HG03469 (cell line): ENCODE data around the gene KIF3B.
"Not testable (repeated sequence)": the region's sequence is repeated elsewhere in the genome, so short reads cannot be mapped to it uniquely, and the experiment has no call there.

ENCODE experiments used
- ATAC-seq: cut with Tn5 transposase; IDR thresholded peaks from one replicate; pipeline ENCODE4 v1.9.1; 2021; ENCODE audit warnings: mild to moderate bottlenecking, moderate library complexity, moderate number of reproducible peaks; ENCODE audit not compliant: unreplicated experiment

Gene KIF3B

DNA sequence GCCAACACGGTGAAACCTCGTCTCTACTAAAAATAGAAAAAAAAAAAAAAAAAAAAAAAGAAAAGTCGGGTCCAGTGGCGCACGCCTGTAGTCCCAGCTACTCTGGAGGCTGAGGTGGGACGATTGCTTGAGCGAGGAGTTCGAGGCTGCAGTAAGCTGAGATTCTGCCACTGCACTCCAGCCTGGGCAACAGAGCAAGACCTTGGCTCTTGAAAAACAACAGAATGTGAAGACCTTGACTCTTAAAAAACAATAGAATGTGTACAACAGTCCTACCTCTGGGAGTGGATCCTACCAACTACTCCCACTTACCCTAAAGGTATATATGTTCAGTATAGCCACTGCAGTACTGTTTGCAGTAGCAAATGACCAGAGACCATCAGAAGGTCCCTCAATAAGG, 15.1 kb downstream of the KIF3B start:
- no peak for ATAC-seq

DNA sequence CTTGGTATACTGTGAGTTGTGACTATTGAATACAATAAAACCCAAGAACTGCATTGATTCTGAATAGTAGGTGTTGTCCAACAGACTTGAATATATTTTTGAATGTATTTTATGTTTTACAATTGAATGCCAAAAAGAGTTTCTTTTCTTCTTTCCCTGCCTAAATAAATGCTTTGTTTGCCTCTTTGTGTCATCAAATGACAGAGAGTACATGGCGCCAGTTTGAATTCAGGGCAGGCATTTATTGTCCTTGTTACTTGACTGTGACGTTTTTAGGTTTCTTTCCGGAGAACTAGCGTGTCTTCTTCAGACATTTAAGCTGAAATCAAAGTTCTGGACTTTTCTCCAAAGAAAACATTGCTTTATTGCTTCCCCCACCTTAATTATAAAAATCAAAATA, 16.6 kb downstream of the KIF3B start:
- no peak for ATAC-seq

DNA sequence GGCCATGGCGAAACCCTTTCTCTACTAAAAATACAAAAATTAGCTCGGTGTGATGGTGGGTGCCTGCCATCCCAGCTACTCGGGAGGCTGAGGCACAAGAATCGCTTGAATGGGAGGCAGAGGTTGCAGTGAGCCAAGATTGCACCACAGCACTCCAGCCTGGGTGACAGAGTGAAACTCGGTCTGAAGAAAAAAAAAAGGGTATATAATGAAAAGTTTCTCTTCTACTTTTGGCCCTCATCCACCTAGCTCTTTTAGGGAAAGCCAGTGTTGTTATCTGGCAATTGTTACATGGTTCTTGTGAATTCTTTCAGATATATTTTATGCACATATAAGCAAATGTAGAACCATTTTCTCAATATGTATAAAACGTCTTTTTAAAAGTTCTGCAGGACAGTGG, 19.0 kb downstream of the KIF3B start:
- no peak for ATAC-seq

DNA sequence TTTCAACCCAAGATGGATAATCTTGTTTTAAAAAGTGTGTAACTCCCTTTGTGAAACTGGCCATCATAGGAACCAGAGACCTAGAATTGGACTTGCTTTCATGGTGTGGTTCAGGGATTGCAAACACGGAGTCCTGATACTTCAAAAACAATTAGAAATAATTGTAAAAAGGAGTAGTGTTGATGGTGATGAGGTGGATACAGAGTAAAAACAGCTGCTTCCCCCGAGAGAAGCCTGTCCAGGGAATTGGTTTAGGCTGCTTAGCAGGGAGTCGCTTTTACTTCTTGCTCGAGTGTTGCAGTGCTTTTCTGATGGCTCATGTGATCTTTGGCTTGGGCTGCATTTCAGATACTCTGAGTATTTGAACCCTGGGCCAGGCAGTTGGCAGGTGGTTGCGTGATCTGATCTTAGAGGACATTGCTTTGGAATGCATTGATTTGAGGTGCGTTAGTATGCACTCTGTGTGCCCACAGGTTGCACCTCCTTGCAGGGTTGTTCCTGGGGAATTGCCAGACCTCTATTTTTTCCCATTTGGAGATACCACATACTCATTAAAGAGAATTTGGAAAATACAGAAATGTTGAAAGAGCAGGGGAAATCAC, 19.5 kb downstream of the KIF3B start:
- no peak for ATAC-seq

DNA sequence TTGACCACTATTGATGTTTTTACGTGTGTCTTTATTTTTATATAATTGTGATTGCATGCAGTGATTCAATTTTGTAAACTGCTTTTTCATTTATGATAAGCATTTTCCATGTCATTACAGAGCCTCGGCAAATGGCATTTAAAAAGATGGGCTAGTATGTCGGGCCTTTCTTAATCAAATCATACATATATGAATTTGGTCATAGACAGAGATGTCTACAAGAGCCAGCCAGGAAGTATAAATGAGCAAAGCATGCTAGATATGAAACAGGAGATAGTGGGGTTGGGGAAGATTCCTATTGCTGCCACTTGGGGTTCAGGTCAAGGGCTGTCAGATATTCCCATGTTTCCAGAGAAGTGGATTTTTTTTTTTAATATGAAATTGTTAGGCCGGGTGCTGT, 20.0 kb downstream of the KIF3B start:
- ATAC-seq: no peak

DNA sequence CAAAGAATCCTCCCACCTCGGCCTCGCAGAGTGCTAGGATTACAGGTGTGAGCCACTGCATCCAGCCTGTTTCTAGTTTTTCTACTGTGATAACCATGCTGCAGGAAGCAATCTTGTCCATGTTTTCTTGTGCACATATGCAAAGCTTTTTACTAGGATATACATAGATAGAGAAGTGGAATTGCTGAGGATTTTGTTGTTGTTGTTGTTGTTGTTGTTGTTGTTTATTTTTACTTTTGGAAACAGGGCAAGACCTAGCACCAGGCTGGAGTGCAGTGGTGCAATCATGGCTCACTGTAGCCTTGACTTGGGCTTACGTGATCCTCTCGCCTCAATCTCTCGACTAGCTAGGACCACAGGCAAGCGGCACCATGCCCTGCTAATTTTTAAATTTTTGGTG, 23.2 kb downstream of the KIF3B start:
- ATAC-seq: no peak

DNA sequence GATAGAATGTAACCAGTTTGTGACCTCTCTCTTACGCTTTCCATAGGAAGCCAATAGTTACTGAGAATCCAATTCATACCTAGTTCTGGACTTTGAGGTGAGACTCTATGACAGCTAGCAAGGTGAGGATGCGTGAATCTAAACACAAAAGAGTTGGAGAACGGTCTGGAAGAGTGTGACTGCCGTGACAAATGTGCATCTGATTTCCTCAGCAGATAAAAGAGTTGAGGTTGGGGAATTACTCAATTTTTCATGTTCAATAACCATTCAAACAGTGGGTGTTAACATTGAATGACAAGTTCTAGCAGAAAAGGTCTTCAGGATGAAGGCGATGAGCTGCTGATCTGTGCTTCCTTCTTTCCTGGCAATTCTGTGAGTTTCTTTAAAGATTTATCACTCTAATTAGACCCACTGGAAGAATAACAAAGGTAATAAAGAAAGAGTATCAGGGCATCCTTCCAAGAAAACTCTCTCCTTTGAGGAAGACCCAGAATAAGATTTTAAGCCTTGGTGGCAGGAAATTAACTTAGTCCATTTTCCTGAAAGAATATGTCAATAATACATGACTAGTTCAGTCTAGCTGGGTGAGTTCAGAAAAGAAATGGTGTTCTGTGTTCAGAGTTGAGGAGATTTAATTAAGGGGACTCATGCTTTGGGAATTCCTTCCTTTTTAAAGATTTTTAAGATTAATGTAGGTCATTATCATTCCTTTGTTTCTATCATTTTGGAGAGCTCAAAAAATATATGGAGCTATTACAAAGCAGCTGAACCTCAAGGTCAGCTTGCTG, 24.5 kb downstream of the KIF3B start:
- no peak for ATAC-seq

DNA sequence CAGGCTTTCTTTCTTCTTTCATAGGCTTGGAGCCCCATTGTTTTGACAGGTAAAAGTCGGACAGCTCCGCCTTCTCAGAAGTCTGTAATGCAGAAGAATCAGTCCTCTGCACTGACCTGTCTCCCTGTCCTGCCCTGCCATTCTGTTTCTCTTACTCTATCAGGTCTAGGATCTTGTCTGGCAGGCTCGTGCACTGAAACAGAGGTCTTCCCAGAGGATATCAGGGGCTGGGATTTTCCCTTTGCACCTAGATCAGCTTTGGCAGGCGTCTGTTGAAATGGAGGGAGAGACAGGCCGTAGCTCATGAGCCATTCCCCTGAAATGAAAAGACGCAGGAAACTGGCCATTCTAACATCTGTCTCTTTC, 25.0 kb downstream of the KIF3B start:
- no peak for ATAC-seq

DNA sequence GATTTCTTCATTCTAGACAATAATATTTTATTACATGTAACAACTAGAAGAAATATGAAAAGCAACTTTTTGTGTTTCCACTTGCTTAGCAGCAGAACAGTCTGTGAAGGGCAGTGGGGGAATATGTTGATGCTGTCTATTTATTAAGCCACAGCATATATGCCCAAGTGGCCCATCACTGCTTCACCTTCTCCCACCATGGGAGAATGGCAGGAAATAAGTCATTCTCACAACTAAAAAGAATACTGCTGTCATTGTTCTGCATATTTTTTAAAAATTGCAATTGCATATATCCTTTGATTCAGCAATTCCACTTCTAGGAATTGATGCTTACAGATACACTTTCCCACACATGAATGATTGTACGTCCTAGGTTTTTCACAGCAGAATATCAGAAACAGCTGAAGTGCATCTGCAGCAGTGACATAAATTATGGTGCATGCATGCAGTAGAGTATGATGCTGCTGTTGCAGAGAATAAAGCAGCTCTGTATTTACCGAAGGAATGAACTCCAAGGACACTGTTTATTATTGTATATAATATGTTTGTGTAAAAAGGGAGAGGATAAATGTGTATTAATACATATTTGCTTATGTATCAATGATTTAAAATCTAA, 26.8 kb downstream of the KIF3B start:
- ATAC-seq: no peak

DNA sequence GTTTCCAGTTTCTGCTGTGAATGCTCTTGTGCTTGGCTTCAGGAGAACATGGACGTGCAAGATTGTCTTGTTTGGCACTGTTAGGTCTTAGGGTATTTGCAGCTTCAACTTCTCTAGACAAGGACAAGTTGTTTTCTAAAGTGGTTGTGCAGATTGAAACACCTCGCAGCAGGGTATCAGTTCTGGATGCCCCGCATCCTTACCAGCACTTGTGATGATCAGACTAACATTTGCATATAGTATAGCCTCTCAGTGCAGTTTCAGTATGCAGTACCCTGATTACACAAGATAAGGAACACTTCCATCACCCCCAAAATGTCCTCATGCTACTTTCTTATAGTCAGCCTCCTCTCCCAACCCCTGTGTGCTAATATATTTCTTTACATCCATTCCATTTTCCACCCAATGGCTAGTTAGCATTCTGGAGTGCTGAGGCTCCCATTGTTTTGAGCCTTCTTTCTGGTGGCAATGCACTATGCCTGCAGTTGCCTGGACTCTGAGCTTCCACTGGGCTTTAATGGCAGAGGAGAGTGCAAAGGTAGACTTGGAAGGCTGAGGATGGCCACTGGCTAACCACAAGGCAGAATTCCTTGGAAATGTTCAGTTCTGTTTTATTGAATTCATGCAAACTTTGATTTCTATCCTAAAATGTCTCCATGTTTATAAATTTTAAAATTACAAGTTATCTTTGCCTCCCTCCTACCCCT, 35.4 kb downstream of the KIF3B start:
- ATAC-seq: no peak

DNA sequence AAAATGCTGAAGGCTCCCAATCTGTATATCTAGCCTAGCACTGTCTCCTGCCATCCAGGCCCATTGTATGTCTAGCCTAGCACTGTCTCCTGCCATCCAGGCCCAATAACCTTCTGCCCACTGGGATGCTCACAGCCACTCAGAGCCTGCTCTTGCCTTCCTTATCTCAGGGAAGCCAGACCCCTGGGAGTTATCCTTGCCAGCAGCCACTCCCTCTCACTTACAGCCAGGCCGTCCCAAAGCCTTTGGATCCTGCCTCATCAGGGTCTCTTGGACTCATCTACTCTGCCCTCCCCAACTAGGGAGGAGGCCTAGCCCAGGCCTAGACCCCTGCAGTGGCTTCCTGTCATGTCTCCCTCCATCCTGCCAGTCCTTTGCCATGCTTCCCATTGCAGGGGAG, 37.3 kb downstream of the KIF3B start:
- no peak for ATAC-seq

DNA sequence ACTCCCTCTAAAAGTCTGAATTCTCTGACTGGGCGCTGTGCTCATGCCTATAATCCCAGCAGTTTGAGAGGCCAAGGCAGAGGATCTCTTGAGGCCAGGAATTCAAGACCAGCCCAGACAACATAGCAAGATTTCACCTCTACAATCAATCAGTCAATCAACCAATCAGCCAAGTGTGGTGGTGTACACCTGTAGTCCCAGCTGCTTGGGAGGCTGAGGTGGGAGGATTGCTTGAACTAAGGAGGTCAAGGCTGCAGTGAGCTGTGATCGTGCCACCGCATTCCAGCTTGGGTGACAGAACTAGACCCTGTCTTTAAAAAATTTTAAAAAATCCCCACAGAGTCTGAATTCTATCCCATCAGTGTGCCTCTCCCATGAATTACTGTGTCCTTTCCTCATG, 37.9 kb downstream of the KIF3B start:
- no peak for ATAC-seq

DNA sequence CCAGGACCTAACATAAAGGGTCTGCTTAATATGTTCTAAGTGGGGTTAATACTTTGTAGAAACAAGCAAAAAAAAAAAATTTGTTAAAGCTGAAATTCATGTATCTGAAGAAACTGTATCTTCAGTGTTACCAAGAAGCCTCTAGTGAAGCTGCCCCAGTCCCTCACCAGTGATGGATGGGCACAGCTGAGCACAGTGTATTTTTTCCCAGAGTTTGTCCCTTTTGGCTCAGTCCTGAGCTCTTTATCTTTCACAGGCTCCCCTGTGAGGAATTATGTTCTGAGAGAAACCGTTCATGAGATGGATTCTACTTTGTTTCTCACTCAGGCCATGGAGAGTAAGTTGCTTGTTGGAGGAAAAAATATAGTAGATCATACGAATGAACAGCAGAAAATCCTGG, 38.4 kb downstream of the KIF3B start:
- ATAC-seq: no peak

DNA sequence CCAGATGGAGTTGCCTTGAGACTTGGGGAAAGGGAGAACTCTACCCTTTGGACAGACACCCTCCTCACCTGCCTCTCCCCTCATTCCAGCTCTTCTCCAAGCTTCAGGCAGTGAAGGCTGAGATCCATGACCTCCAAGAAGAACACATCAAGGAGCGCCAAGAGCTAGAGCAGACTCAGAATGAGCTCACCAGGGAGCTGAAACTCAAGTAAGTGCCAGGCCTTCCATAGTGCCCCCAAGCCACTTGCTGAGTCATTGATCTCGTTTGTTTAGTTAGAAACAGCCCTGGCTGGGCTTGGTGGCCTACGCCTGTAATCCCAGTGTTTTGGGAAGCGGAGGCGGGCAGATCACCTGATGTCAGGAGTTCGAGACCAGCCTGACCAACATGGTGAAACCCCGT, 39.2 kb downstream of the KIF3B start:
- no peak for ATAC-seq

DNA sequence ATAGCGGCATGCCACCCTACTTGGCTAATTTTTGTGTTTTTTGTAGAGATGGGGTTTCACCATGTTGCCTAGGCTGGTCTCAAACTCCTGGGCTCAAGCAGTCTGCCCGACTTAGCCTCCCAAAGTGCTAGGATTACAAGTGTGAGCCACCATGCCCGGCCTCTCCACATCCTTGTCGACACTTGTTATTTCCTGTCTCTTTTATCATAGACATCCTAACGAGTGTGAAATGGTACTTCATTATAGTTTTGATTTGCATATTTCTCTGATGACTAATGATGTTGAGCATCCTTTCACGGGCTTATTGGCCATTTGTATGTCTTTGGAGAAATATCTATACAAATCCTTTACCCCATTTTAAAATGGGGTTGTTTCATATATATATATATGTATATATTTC, 41.6 kb downstream of the KIF3B start:
- no peak for ATAC-seq

DNA sequence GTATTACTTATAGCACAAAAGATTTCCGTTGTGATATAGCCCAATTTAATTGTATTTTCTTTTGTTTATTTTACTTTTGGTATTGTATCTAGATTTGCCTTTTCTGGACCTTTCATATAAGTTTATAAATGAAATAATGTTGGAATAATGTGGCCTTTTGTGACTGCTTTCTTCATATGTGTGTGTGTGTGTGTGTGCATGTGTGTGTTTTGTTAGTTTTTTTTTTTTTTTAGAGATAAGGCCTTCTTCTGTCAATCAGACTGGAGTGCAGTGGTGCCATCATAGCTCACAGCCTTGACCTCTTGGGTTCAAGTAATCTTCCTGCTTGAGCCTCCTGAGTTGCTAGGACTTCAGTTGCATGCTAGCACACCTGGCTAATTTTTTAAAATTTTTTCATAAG, 42.9 kb downstream of the KIF3B start:
- no peak for ATAC-seq

DNA sequence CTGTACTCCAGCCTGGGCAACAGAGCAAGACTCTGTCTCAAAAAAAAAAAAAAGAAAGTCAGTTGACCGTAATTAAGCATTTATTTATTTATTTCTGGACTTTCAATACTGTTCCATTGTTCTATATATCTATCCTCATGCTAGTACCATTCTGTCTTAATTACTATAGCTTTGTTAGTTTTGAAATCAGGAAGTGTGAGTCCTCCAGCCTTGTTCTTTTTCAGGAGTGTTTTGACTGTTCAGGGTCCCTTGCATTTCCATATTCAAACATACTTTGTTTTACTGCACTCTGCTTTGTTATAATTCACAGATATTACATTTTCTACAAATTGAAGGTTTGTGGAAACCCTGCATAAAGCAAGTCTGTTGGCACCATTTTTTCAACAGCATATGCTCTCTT, 43.9 kb downstream of the KIF3B start:
- ATAC-seq: no peak

DNA sequence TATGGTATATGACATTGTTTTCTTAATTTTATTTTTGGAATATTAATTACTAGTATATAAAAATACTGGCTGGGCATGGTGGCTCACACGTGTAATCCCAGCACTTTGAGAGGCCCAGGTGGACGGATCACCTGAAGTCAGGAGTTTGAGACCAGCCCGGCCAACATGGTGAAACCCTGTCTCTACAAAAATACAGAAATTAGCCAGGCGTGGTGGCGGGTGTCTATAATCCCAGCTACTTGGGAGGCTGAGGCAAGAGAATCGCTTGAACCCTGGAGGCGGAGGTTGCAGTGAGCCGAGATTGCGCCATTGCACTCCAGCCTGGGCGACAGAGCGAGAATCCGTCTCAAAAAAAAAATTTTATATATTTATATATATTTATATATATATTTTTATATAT, 44.8 kb downstream of the KIF3B start:
- not testable (repeated sequence) for ATAC-seq

DNA sequence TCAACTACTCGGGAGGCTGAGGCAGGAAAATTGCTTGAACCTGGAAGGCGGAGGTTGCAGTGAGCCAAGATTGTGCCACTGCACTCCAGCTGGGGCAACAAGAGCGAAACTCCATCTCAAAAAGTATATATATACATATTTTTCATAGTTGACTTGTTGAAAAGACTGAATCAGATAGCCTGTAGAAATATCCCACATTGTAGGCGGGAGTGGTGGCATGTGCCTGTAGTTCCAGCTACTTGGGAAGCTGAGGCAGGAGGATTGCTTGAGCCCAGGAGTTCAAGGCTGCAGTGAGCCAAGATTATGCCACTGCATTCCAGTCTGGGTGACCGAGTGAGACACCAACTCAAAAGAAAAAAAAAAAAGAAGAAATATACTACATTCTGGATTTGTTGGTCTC, 46.3 kb downstream of the KIF3B start:
- not testable (repeated sequence) for ATAC-seq

DNA sequence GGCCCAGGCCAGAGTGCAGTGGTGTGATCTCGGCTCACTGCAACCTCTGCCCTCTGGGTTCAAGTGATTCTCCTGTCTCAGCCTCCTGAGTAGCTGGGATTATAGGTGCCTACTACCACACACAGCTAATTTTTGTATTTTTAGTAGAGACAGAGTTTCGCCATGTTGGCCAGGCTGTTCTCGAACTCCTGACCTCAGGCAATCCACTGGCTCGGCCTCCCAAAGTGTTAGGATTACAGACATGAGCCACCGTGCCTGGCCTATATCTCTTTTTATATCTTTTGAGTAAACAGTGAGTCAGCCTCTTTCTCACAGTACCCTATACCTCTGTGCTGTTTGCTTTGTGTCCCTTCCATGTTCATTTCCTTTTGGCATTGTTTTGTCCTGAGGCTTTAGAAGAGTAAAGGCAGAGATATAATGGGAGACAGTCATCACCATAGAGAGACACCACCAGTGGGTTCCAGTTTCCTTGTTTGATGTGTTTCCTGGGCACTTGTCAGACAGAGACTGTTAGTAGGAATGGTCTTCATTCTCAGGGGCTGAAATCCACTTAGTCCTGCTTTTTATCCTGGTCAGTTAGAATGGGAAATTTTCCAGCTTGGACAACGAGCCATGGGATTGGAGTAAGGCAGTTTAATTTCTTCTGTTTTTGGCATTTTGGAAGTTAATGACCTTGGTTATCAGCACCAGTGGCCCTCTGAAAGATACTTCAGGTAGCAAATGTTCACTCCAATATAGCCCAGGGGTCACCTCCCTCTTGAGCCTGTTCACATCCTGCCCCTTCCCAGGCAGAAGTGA, 48.5 kb downstream of the KIF3B start:
- no peak for ATAC-seq

DNA sequence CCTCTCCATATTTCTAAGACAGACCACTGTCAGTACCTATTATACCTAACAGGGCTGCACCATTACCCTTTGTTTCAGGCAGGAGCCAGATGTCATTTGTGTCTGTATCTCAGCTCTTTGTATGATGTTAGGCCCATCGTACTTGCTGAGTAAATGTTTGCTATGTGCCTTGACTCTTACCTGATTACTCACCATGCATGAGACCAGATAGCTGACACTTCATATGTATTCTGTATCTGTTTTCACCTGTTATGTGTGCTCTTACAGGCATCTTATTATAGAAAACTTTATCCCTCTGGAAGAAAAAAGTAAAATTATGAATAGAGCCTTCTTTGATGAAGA, 49.0 kb downstream of the KIF3B start:
- no peak for ATAC-seq
